ENCODE data around the gene HM13. TPM values are rescaled to one million over a fixed set of nuclear protein-coding genes. Genes with fewer than 3 reads are reported as not detected.
A peak's percentile ranks its signal among the peaks of the same experiment; 100 is the strongest.

HM13 gene
- total RNA-seq, 1 experiment from 2014 or later: 103 TPM

- ChIA-PET CTCF (interaction anchor here (1.0 to 15.0 kb wide), 6 partner anchors 8 to 40 kb away, joined by 3 to 927 read pairs (median 38); partner anchors contain the start of gene ID1), POLR2A (interaction anchor here (0.6 to 5.2 kb wide), 5 partner anchors 8 to 41 kb away, joined by 3 to 73 read pairs (median 11); partner anchors contain the start of gene ID1)
- 0 out of 2 replicates have a peak, but pooled peaks cover 3% of the 10 kb centered on the region for H3K36me3 Mint-ChIP-seq
- ATAC-seq: no peak
- no peak for TF ChIP-seq RORB (CRISPR knock-in tag; IDR thresholded peaks at IDR 0.05)
- no peak for TF ChIP-seq ZNF219 (CRISPR knock-in tag; IDR thresholded peaks at IDR 0.05; ENCODE audit: borderline replicate concordance)
- no peak for TF ChIP-seq CTCF (IDR thresholded peaks at IDR 0.05)
- no peak for TF ChIP-seq SMAD3 (CRISPR knock-in tag; IDR thresholded peaks at IDR 0.05; ENCODE audit: borderline replicate concordance)
- TF ChIP-seq, protein P1, sequence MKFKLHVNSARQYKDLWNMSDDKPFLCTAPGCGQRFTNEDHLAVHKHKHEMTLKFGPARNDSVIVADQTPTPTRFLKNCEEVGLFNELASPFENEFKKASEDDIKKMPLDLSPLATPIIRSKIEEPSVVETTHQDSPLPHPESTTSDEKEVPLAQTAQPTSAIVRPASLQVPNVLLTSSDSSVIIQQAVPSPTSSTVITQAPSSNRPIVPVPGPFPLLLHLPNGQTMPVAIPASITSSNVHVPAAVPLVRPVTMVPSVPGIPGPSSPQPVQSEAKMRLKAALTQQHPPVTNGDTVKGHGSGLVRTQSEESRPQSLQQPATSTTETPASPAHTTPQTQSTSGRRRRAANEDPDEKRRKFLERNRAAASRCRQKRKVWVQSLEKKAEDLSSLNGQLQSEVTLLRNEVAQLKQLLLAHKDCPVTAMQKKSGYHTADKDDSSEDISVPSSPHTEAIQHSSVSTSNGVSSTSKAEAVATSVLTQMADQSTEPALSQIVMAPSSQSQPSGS (CRISPR knock-in tag; IDR thresholded peaks at IDR 0.05; ENCODE audit: borderline replicate concordance, low read depth): no peak
- TF ChIP-seq, protein P2, sequence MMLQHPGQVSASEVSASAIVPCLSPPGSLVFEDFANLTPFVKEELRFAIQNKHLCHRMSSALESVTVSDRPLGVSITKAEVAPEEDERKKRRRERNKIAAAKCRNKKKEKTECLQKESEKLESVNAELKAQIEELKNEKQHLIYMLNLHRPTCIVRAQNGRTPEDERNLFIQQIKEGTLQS (CRISPR knock-in tag; conservative IDR thresholded peaks at IDR 0.05): no peak
- TF ChIP-seq ZBTB21 (CRISPR knock-in tag; IDR thresholded peaks at IDR 0.05; ENCODE audit: borderline replicate concordance): no peak
- TF ChIP-seq FOXP1 (CRISPR knock-in tag; IDR thresholded peaks at IDR 0.05; ENCODE audit: borderline replicate concordance): no peak
- no peak for TF ChIP-seq NR3C1 (CRISPR knock-in tag; conservative IDR thresholded peaks at IDR 0.05; ENCODE audit: low read depth)
- peak overlapping the region; percentile 16; the same call in 1 of the 2 replicates for H3K4me3 Mint-ChIP-seq
- H3K4me1 Mint-ChIP-seq: peaks cover 58% of the 10 kb centered on the region
- H3K9me3 Mint-ChIP-seq: no peaks in the 10 kb centered on the region
- H3K27me3 Mint-ChIP-seq (ENCODE audit: low read depth): no peaks in the 10 kb centered on the region
- peak overlapping the region; percentile 72; the same call in 1 of the 2 replicates for H3K27ac Mint-ChIP-seq
- no peak for DNase-seq (ENCODE audit: low spot score)
These were observed 56.7 kb downstream of the HM13 start for GRCh38 chr20:31570735-31571617.

DNA sequence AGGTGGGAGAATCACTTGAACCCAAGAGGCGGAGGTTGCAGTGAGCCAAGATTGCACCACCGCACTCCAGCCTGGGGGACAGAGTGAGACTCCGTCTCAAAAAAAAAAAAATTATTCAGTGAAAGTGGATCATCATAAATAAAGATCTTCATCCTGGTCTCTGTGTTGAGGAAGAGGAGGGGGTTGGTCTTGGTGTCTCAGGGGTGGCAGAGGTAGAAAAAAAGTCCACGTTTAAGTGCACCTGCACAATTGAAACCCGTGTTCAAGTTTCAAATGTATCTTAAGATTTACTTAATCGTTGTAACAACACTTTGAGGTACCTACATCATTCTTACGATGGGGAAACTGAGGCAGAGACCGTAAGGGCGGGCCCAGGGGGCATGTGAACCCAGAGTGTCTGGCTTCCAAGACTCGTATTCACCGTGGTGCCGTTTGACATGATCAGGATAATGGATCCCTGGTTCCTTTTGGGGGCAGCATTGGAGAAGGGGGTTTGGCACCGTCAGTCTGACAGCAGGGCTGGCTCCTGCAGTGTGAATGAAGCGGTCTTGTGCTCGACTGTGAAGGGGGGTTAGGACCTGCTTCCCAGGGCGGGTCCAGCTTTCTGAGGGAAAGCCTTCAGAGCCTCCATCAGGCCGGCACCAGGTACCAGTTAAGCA, 57.9 kb downstream of the HM13 start:
- H3K36me3 Mint-ChIP-seq: 0 out of 2 replicates have a peak, but pooled peaks cover under 1% of the 10 kb centered on the region
- CTCF ChIA-PET: interaction anchor here (0.7 to 15.0 kb wide), 9 partner anchors 13 to 151 kb away, joined by 3 to 927 read pairs (median 11); partner anchors contain the start of genes BCL2L1 and ID1
- POLR2A ChIA-PET: interaction anchor here (0.6 to 5.2 kb wide), 12 partner anchors 10 to 152 kb away, joined by 3 to 73 read pairs (median 8); partner anchors contain the start of gene ID1
- peaks cover 62% of the 10 kb centered on the region for H3K4me1 Mint-ChIP-seq
- peak overlapping the region; percentile 97 for H3K27ac Mint-ChIP-seq
- ATAC-seq (peak; percentile 14), DNase-seq (ENCODE audit: low spot score) (no peak)
- H3K27me3 Mint-ChIP-seq (ENCODE audit: low read depth): no peaks in the 10 kb centered on the region
- H3K4me3 Mint-ChIP-seq: peak overlapping the region; percentile 64
- H3K9me3 Mint-ChIP-seq: no peaks in the 10 kb centered on the region
- TF ChIP-seq, protein P3, sequence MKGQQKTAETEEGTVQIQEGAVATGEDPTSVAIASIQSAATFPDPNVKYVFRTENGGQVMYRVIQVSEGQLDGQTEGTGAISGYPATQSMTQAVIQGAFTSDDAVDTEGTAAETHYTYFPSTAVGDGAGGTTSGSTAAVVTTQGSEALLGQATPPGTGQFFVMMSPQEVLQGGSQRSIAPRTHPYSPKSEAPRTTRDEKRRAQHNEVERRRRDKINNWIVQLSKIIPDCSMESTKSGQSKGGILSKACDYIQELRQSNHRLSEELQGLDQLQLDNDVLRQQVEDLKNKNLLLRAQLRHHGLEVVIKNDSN (CRISPR knock-in tag; IDR thresholded peaks at IDR 0.05): no peak
- TF ChIP-seq ZBTB21 (CRISPR knock-in tag; IDR thresholded peaks at IDR 0.05; ENCODE audit: borderline replicate concordance) (no peak), RELA (CRISPR knock-in tag; IDR thresholded peaks at IDR 0.05; ENCODE audit: borderline replicate concordance) (no peak), TP53 (CRISPR knock-in tag; IDR thresholded peaks at IDR 0.05) (no peak), SOX15 (CRISPR knock-in tag; IDR thresholded peaks at IDR 0.05) (no peak), AR (CRISPR knock-in tag; IDR thresholded peaks at IDR 0.05) (no peak), GRHL2 (CRISPR knock-in tag; IDR thresholded peaks at IDR 0.05; ENCODE audit: insufficient replicate concordance, severe bottlenecking) (no peak), IRF2 (CRISPR knock-in tag; IDR thresholded peaks at IDR 0.05; ENCODE audit: borderline replicate concordance, low read depth) (no peak), IRF1 (CRISPR knock-in tag; IDR thresholded peaks at IDR 0.05) (no peak), OVOL2 (CRISPR knock-in tag; IDR thresholded peaks at IDR 0.05; ENCODE audit: borderline replicate concordance) (no peak), ZNF317 (CRISPR knock-in tag; IDR thresholded peaks at IDR 0.05; ENCODE audit: borderline replicate concordance, low read depth) (no peak)
- TF ChIP-seq, protein P4, sequence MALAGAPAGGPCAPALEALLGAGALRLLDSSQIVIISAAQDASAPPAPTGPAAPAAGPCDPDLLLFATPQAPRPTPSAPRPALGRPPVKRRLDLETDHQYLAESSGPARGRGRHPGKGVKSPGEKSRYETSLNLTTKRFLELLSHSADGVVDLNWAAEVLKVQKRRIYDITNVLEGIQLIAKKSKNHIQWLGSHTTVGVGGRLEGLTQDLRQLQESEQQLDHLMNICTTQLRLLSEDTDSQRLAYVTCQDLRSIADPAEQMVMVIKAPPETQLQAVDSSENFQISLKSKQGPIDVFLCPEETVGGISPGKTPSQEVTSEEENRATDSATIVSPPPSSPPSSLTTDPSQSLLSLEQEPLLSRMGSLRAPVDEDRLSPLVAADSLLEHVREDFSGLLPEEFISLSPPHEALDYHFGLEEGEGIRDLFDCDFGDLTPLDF (CRISPR knock-in tag; IDR thresholded peaks at IDR 0.05): no peak
- TF ChIP-seq, protein P5, sequence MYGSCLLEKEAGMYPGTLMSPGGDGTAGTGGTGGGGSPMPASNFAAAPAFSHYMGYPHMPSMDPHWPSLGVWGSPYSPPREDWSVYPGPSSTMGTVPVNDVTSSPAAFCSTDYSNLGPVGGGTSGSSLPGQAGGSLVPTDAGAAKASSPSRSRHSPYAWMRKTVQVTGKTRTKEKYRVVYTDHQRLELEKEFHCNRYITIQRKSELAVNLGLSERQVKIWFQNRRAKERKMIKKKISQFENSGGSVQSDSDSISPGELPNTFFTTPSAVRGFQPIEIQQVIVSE (CRISPR knock-in tag; IDR thresholded peaks at IDR 0.05; ENCODE audit: borderline replicate concordance): peak; percentile 5; the same call in 1 of the 2 replicates

Data from WTC11 (cell line).